Liver (tissue), 3 donors: ENCODE results near the gene IKZF1.

Experiments
- CTCF ChIP-seq: fragments of 150-350 bp; IDR thresholded peaks from 2 replicates; pipeline ENCODE4 v1.5.1; 2017; ENCODE audit warnings: improper control_type of control experiment, low read depth, low read length; ENCODE audit not compliant: missing input control
- EGR1 ChIP-seq, 2 donors: IDR thresholded peaks; 2 replicates each; pipeline ENCODE4 v1.6.1; 2016 to 2018; ENCODE audit warnings: antibody characterized with exemption in 2 of 2, low read depth in 2 of 2
- MAX ChIP-seq: IDR thresholded peaks from 2 replicates; pipeline ENCODE4 v1.6.1; 2016; ENCODE audit warnings: antibody characterized with exemption
- NR2F2 ChIP-seq: IDR thresholded peaks from 2 replicates; pipeline ENCODE4 v1.6.1; 2016; ENCODE audit warnings: antibody characterized with exemption
- RAD21 ChIP-seq, 2 donors: IDR thresholded peaks; 2 replicates each; pipeline ENCODE4 v1.6.1; 2016; ENCODE audit warnings: antibody characterized with exemption in 2 of 2, mild to moderate bottlenecking in 2 of 2
- TF ChIP-seq, protein P1 (sequence below): IDR thresholded peaks from 2 replicates; pipeline ENCODE4 v1.6.1; 2016; ENCODE audit warnings: antibody characterized with exemption
- donor health status: healthy.
- donor health status: healthy.

DNA sequence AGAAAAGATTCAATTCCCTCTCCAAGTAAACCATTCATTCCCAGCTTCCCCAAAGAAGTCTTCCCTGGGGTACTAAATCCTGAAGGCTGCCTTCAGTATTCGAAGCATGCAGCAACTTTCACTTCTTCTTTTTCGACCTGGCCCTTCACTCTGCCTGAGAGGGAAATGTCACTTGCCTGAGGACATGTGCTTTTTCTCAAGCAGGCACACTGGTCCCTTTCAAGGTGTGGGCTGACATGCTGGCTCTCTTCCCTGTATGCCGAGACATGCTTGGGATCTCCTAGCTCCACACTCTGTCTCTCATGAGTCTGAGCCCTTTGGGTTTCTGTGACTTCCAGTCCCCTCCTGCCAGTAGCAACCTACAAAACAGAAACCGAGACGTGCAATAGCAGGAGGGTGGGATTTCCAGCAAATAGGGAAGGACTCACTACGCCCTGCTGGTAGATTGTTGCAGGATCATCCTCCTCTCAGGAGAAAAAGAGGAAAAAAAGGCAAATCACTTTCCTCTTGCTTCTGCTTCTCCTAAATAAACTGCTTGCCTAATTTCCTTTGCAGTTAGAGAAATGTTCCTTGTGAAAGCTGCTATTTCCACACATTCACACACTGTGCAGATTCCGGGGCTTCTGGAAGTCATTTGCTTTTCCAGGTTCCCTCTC lies 112.1 kb downstream of the IKZF1 start:
- TF ChIP-seq CTCF = no peak
- no peak for TF ChIP-seq MAX
- no peak for TF ChIP-seq RAD21 (IDR thresholded peaks at IDR 0.05)
- TF ChIP-seq NR2F2 = no peak
- TF ChIP-seq, protein P1, sequence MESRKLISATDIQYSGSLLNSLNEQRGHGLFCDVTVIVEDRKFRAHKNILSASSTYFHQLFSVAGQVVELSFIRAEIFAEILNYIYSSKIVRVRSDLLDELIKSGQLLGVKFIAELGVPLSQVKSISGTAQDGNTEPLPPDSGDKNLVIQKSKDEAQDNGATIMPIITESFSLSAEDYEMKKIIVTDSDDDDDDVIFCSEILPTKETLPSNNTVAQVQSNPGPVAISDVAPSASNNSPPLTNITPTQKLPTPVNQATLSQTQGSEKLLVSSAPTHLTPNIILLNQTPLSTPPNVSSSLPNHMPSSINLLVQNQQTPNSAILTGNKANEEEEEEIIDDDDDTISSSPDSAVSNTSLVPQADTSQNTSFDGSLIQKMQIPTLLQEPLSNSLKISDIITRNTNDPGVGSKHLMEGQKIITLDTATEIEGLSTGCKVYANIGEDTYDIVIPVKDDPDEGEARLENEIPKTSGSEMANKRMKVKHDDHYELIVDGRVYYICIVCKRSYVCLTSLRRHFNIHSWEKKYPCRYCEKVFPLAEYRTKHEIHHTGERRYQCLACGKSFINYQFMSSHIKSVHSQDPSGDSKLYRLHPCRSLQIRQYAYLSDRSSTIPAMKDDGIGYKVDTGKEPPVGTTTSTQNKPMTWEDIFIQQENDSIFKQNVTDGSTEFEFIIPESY = no peak
- TF ChIP-seq EGR1 (IDR thresholded peaks at IDR 0.05; ENCODE audit: low read depth in 2 of 2) = no peak
